K562 treated with DMSO at 1 percent for 12 hours (cell line): ENCODE measurements around the gene CALHM2. TPM values are rescaled to one million over a fixed set of nuclear protein-coding genes. Genes with fewer than 3 reads are reported as not detected.

Experiments
- total RNA-seq: library from RNA; unstranded; fragments of 300-600 nt; gene quantifications from 2 replicates; pipeline ENCODE4 v1.2.3, GENCODE V29; 2022; ENCODE audit not compliant: insufficient read depth

Gene CALHM2
- 0.83 and 1.7 TPM in 2 replicates for total RNA-seq

GRCh38 chr10:103451831-103452505 is at the start of gene CALHM2:
Gene CALHM2, minus strand, starts transcription at chr10:103452370. Its CDS starts 2,429 bp downstream, at chr10:103449941.

GRCh38 chr10:103493362-103493915 is 41.3 kb upstream of the CALHM2 start, which contains the start of gene NEURL1:
Gene NEURL1, plus strand, starts transcription at chr10:103493705. Its CDS starts 683 bp downstream, at chr10:103494388.

GRCh38 chr10:103479135-103479534 is 27.0 kb upstream of the CALHM2 start, which contains the start of gene CALHM3:
Gene CALHM3, minus strand, starts transcription at chr10:103479240. Its CDS starts 208 bp downstream, at chr10:103479032.

GRCh38 chr10:103458720-103459119 is 6.5 kb upstream of the CALHM2 start, which contains the start of gene CALHM1:
Gene CALHM1, minus strand, starts transcription at chr10:103458900. Its CDS starts 149 bp downstream, at chr10:103458751.

Other genes with a start within 250 kb of the CALHM2 start
- not detected in 2 replicates for gene RPEL1, start 206.5 kb downstream of the CALHM2 start, total RNA-seq
- not detected in 2 replicates for gene INA, start 175.2 kb downstream of the CALHM2 start, total RNA-seq
- gene PCGF6, start 101.2 kb downstream of the CALHM2 start, total RNA-seq: 9.6 and 18.2 TPM in 2 replicates
- gene TAF5, start 84.4 kb downstream of the CALHM2 start, total RNA-seq: 4.6 and 10.2 TPM in 2 replicates
- gene ATP5MK, start 55.9 kb downstream of the CALHM2 start, total RNA-seq: 484 and 546 TPM in 2 replicates
- 8.8 and 22.4 TPM in 2 replicates for gene PDCD11, start 55.7 kb downstream of the CALHM2 start, total RNA-seq
- gene CALHM1, start 6.5 kb upstream of the CALHM2 start, total RNA-seq: not detected in 2 replicates
- gene CALHM3, start 26.9 kb upstream of the CALHM2 start, total RNA-seq: not detected in 2 replicates
- 0.64 TPM in 1 of 2 replicates, not detected in the other for gene NEURL1, start 41.3 kb upstream of the CALHM2 start, total RNA-seq